Activated CD4-positive, alpha-beta memory T cell treated with anti-CD3 and anti-CD28 coated beads for 36 hours (primary cell): ENCODE results near the gene UGT3A1. TPM values are rescaled to one million over a fixed set of nuclear protein-coding genes. Genes with fewer than 3 reads are reported as not detected.

Experiments
- CTCF ChIA-PET: fragments of 350-600 bp; sonication (Branson Sonifier 250); formaldehyde crosslinking; loops from one replicate; lab custom pipeline; 2021; ENCODE audit warnings: antibody characterized with exemption, inconsistent platforms; lab: Charles Lee
- POLR2A ChIA-PET: fragments of 350-600 bp; sonication (Branson Sonifier 250); formaldehyde crosslinking; loops from one replicate; lab custom pipeline; 2021; ENCODE audit warnings: antibody characterized with exemption; lab: Charles Lee
- DNase-seq: peaks from one replicate; pipeline ENCODE4 v3.0.0-alpha.2; 2020
- H3K27ac Mint-ChIP-seq: one replicate; pipeline ENCODE4 v1.8.0; 2021; ENCODE audit warnings: mixed read lengths
- H3K27me3 Mint-ChIP-seq: one replicate; pipeline ENCODE4 v1.8.0; 2021; ENCODE audit warnings: mixed read lengths
- H3K36me3 Mint-ChIP-seq: one replicate; pipeline ENCODE4 v1.8.0; 2021; ENCODE audit warnings: mixed read lengths
- H3K4me1 Mint-ChIP-seq: one replicate; pipeline ENCODE4 v1.8.0; 2021; ENCODE audit warnings: low read depth, mixed read lengths
- H3K4me3 Mint-ChIP-seq: one replicate; pipeline ENCODE4 v1.8.0; 2021; ENCODE audit warnings: mild to moderate bottlenecking, mixed read lengths
- H3K9me3 Mint-ChIP-seq: one replicate; pipeline ENCODE4 v1.8.0; 2021; ENCODE audit warnings: mixed read lengths
- intact Hi-C: fragments of 100-400 bp; cut with micrococcal nuclease; formaldehyde crosslinking; loops from one replicate; pipeline ENCODE4 v1.15.1; 2023
- total RNA-seq, 2 experiments: library from RNA; stranded (reverse); gene quantifications; one replicate each; pipeline ENCODE4 v1.2.3, GENCODE V29; 2021

The UGT3A1 gene
- total RNA-seq, 2 experiments from 2014 or later, result not detected

GRCh38 chr5:35926389-35927051, 64.7 kb downstream of the UGT3A1 start:
- intact Hi-C loops, result loop anchor here (1.0 to 5.0 kb wide), 3 partner anchors 275 to 837 kb away; no protein-coding TSS in a partner anchor
- Mint-ChIP-seq H3K9me3 (no peaks in the 10 kb centered on the region), H3K4me1 (peaks cover 41% of the 10 kb centered on the region), H3K27ac (no peak overlapping the region), H3K4me3 (peak overlapping the region; percentile 40), H3K27me3 (peaks cover 12% of the 10 kb centered on the region), H3K36me3 (no peaks in the 10 kb centered on the region)
- ChIA-PET CTCF (interaction anchor here (0.6 to 6.1 kb wide), 62 partner anchors 12 to 923 kb away, joined by 3 to 216 read pairs (median 4); partner anchors contain the start of genes CAPSL, IL7R and SPEF2), POLR2A (interaction anchor here (0.6 to 3.7 kb wide), 5 partner anchors 73 to 879 kb away, joined by 3 to 19 read pairs (median 3); partner anchors contain the start of gene AGXT2)
- peak; percentile 65 for DNase-seq

- H3K9me3 Mint-ChIP-seq, result no peaks in the 10 kb centered on the region
- POLR2A ChIA-PET, result interaction anchor here (0.6 to 3.7 kb wide), 10 partner anchors 20 to 463 kb away, joined by 3 to 19 read pairs (median 4); partner anchors contain the start of gene IL7R
- peak overlapping the region; percentile 67 for H3K4me3 Mint-ChIP-seq
- H3K27me3 Mint-ChIP-seq, result peaks cover 6% of the 10 kb centered on the region
- H3K27ac Mint-ChIP-seq, result peak overlapping the region; percentile 79
- H3K4me1 Mint-ChIP-seq, result peaks cover 48% of the 10 kb centered on the region
- H3K36me3 Mint-ChIP-seq, result peaks cover 2% of the 10 kb centered on the region
- intact Hi-C loops, result loop anchor here (1.0 to 5.0 kb wide), 11 partner anchors 21 to 448 kb away; partner anchors contain the start of gene SPEF2
- DNase-seq, result peak; percentile 92
- CTCF ChIA-PET, result interaction anchor here (0.6 to 6.1 kb wide), 46 partner anchors 9 to 1010 kb away, joined by 3 to 216 read pairs (median 6); partner anchors contain the start of genes BRIX1, CAPSL, IL7R and RAD1
Measured at GRCh38 chr5:35924950-35925722, 66.1 kb downstream of the UGT3A1 start.

GRCh38 chr5:35924122-35924949, 66.9 kb downstream of the UGT3A1 start:
- H3K4me3 Mint-ChIP-seq, result peak overlapping the region; percentile 67
- H3K4me1 Mint-ChIP-seq, result peaks cover 56% of the 10 kb centered on the region
- CTCF ChIA-PET, result interaction anchor here (0.8 to 6.1 kb wide), 33 partner anchors 10 to 1009 kb away, joined by 3 to 216 read pairs (median 5); partner anchors contain the start of genes BRIX1, CAPSL, IL7R and RAD1
- intact Hi-C loops, result loop anchor here (1.0 to 2.0 kb wide), 6 partner anchors 20 to 266 kb away; no protein-coding TSS in a partner anchor
- POLR2A ChIA-PET, result interaction anchor here (0.6 to 3.7 kb wide), 8 partner anchors 20 to 462 kb away, joined by 3 to 19 read pairs (median 6); partner anchors contain the start of gene IL7R
- peak; percentile 41 for DNase-seq
- H3K9me3 Mint-ChIP-seq, result peaks cover 5% of the 10 kb centered on the region
- H3K36me3 Mint-ChIP-seq, result peaks cover 7% of the 10 kb centered on the region
- H3K27ac Mint-ChIP-seq, result peak overlapping the region; percentile 79
- peaks cover 6% of the 10 kb centered on the region for H3K27me3 Mint-ChIP-seq

- ChIA-PET POLR2A (no interaction called here), CTCF (interaction anchor here (0.9 to 2.4 kb wide), 2 partner anchors 146 to 272 kb away, joined by 3 to 8 read pairs; no protein-coding TSS in a partner anchor)
- no peak for DNase-seq
- peaks cover 10% of the 10 kb centered on the region for H3K9me3 Mint-ChIP-seq
- H3K27ac Mint-ChIP-seq, result no peak overlapping the region
- peaks cover 8% of the 10 kb centered on the region for H3K36me3 Mint-ChIP-seq
- H3K4me3 Mint-ChIP-seq, result no peak overlapping the region
- H3K27me3 Mint-ChIP-seq, result peaks cover 1% of the 10 kb centered on the region
- peaks cover 68% of the 10 kb centered on the region for H3K4me1 Mint-ChIP-seq
- intact Hi-C loops, result no loop called here
Measured at GRCh38 chr5:35922468-35922867, 68.7 kb downstream of the UGT3A1 start.

GRCh38 chr5:35921930-35922329, 69.3 kb downstream of the UGT3A1 start:
- Mint-ChIP-seq H3K27me3 (peaks cover 1% of the 10 kb centered on the region), H3K4me1 (peaks cover 68% of the 10 kb centered on the region), H3K9me3 (peaks cover 10% of the 10 kb centered on the region), H3K27ac (no peak overlapping the region), H3K4me3 (no peak overlapping the region), H3K36me3 (peaks cover 10% of the 10 kb centered on the region)
- ChIA-PET POLR2A (no interaction called here), CTCF (interaction anchor here (0.6 to 2.4 kb wide), 4 partner anchors 63 to 271 kb away, joined by 3 to 8 read pairs (median 5); no protein-coding TSS in a partner anchor)
- DNase-seq, result no peak
- intact Hi-C loops, result no loop called here

- CTCF ChIA-PET, result interaction anchor here (2.0 to 2.4 kb wide), 2 partner anchors 62 to 270 kb away, joined by 7 to 8 read pairs; no protein-coding TSS in a partner anchor
- POLR2A ChIA-PET, result interaction anchor here (1.0 kb wide), 1 partner anchor 16 kb away, joined by 4 read pairs; no protein-coding TSS in a partner anchor
- H3K27ac Mint-ChIP-seq, result no peak overlapping the region
- intact Hi-C loops, result no loop called here
- H3K4me3 Mint-ChIP-seq, result no peak overlapping the region
- peaks cover 18% of the 10 kb centered on the region for H3K9me3 Mint-ChIP-seq
- H3K4me1 Mint-ChIP-seq, result peaks cover 62% of the 10 kb centered on the region
- H3K27me3 Mint-ChIP-seq, result no peaks in the 10 kb centered on the region
- DNase-seq, result no peak
- peaks cover 10% of the 10 kb centered on the region for H3K36me3 Mint-ChIP-seq
Measured at GRCh38 chr5:35920890-35921289, 70.3 kb downstream of the UGT3A1 start.

GRCh38 chr5:35919191-35919590, 72.0 kb downstream of the UGT3A1 start:
- H3K4me1 Mint-ChIP-seq, result peaks cover 48% of the 10 kb centered on the region
- H3K4me3 Mint-ChIP-seq, result no peak overlapping the region
- H3K9me3 Mint-ChIP-seq, result peaks cover 21% of the 10 kb centered on the region
- peak overlapping the region; percentile 67 for H3K27ac Mint-ChIP-seq
- H3K27me3 Mint-ChIP-seq, result no peaks in the 10 kb centered on the region
- peak; percentile 63 for DNase-seq
- intact Hi-C loops, result loop anchor here (1.0 kb wide), 3 partner anchors 15 to 62 kb away; no protein-coding TSS in a partner anchor
- ChIA-PET POLR2A (no interaction called here), CTCF (interaction anchor here (1.4 kb wide), 1 partner anchor 96 kb away, joined by 4 read pairs; no protein-coding TSS in a partner anchor)
- peaks cover 14% of the 10 kb centered on the region for H3K36me3 Mint-ChIP-seq

- no peak overlapping the region for H3K4me3 Mint-ChIP-seq
- H3K4me1 Mint-ChIP-seq, result peaks cover 37% of the 10 kb centered on the region
- intact Hi-C loops, result no loop called here
Measured at GRCh38 chr5:35908814-35909213, 82.4 kb downstream of the UGT3A1 start.

GRCh38 chr5:35908228-35908627, 83.0 kb downstream of the UGT3A1 start:
- peak overlapping the region; percentile 47 for H3K27ac Mint-ChIP-seq
- intact Hi-C loops, result no loop called here
- H3K4me3 Mint-ChIP-seq, result no peak overlapping the region
- CTCF ChIA-PET, result interaction anchor here (0.8 to 1.5 kb wide), 3 partner anchors 18 to 257 kb away, joined by 3 to 9 read pairs (median 3); no protein-coding TSS in a partner anchor
- peaks cover 3% of the 10 kb centered on the region for H3K9me3 Mint-ChIP-seq
- H3K27me3 Mint-ChIP-seq, result peaks cover 2% of the 10 kb centered on the region
- no peak for DNase-seq
- H3K36me3 Mint-ChIP-seq, result peaks cover 5% of the 10 kb centered on the region
- POLR2A ChIA-PET, result interaction anchor here (0.9 to 1.2 kb wide), 3 partner anchors 52 to 56 kb away, joined by 3 to 4 read pairs (median 4); partner anchors contain the start of gene IL7R
- peaks cover 42% of the 10 kb centered on the region for H3K4me1 Mint-ChIP-seq

More at GRCh38 chr5:35908814-35909213, 82.4 kb downstream of the UGT3A1 start:
- peak; percentile 35 for DNase-seq
- CTCF ChIA-PET, result interaction anchor here (0.8 to 1.2 kb wide), 2 partner anchors 17 to 258 kb away, joined by 3 to 9 read pairs; no protein-coding TSS in a partner anchor
- Mint-ChIP-seq H3K9me3 (peaks cover 3% of the 10 kb centered on the region), H3K36me3 (peaks cover 5% of the 10 kb centered on the region), H3K27me3 (peaks cover 2% of the 10 kb centered on the region), H3K27ac (peak overlapping the region; percentile 47)
- POLR2A ChIA-PET, result interaction anchor here (1.0 to 1.2 kb wide), 3 partner anchors 52 to 58 kb away, joined by 4 read pairs; partner anchors contain the start of gene IL7R

- POLR2A ChIA-PET, result interaction anchor here (0.6 to 4.4 kb wide), 13 partner anchors 16 to 775 kb away, joined by 3 to 20 read pairs (median 3); partner anchors contain the start of gene IL7R
- peak; percentile 65 for DNase-seq
Measured at GRCh38 chr5:35904443-35905132, 86.6 kb downstream of the UGT3A1 start.

More at GRCh38 chr5:35904443-35905132, 86.6 kb downstream of the UGT3A1 start:
- H3K4me1 Mint-ChIP-seq, result peaks cover 77% of the 10 kb centered on the region
- H3K27ac Mint-ChIP-seq, result peak overlapping the region; percentile 82
- H3K36me3 Mint-ChIP-seq, result peaks cover 2% of the 10 kb centered on the region
- H3K27me3 Mint-ChIP-seq, result no peaks in the 10 kb centered on the region
- no peak overlapping the region for H3K4me3 Mint-ChIP-seq
- CTCF ChIA-PET, result interaction anchor here (1.3 to 3.3 kb wide), 5 partner anchors 21 to 254 kb away, joined by 4 to 14 read pairs (median 6); partner anchors contain the start of gene IL7R
- no peaks in the 10 kb centered on the region for H3K9me3 Mint-ChIP-seq
- intact Hi-C loops, result loop anchor here (1.0 to 2.0 kb wide), 8 partner anchors 15 to 236 kb away; no protein-coding TSS in a partner anchor
